ENCODE results near the gene LRRN3. TPM values are rescaled to one million over a fixed set of nuclear protein-coding genes. Genes with fewer than 3 reads are reported as not detected.

Gene LRRN3
- total RNA-seq, 2 donors from 2014 or later = 1.6 to 3.0 TPM

DNA sequence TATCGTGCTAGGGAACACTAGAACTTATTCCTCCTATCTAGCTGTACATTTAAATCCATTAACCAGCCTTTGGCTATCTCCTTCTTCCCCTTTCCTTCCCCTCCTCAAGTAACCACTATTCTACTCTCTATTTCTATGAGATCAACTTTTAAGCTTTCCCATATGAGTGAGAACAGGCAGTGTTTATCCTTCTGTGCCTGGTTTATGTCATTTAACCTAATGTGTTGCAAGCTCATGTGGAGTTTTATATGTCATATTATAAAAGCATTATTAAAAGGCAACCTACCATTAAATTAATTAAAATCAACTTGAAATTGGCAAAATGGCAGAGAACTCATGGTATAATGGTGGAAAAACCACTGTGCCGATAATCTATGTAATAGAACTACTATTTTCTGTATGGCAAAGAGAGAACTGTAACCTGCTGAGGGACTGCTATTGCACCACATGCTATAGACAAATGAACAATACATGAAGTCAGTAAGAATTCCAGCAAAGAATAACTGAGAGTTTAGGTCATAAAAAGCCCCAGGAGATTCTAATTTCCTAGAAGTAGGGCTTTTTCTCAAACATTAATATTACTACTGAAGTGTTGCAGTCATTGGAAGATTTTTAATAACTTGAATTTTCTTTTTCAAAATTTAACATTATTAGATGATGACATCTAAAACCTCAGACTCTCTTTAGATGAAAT lies 81.8 kb downstream of the LRRN3 start:
- DNase-seq (ENCODE audit: low spot score) (no peak), ATAC-seq (ENCODE audit: insufficient number of reproducible peaks, low FRiP score, low read depth) (no peak)
- Histone ChIP-seq H3K27ac (no peak overlapping the region), H3K36me3 (no peaks in the 10 kb centered on the region), H3K4me3 (no peak overlapping the region), H3K4me1 (ENCODE audit: control insufficient read depth in 1 of 2, low read depth in 2 of 2) (peaks cover 0 to 14% of the 10 kb centered on the region in 2 donors), H3K27me3 (replicated peaks; ENCODE audit: insufficient read depth) (no peaks in the 10 kb centered on the region), H3K9me3 (no peaks in the 10 kb centered on the region)
- TF ChIP-seq CTCF (IDR thresholded peaks at IDR 0.05) = no peak

GRCh38 chr7:111173528-111173927 lies 82.6 kb downstream of the LRRN3 start:
- Histone ChIP-seq H3K4me3 (no peak overlapping the region), H3K27me3 (replicated peaks; ENCODE audit: insufficient read depth) (no peaks in the 10 kb centered on the region), H3K36me3 (no peaks in the 10 kb centered on the region), H3K9me3 (no peaks in the 10 kb centered on the region), H3K4me1 (ENCODE audit: control insufficient read depth in 1 of 2, low read depth in 2 of 2) (peaks cover 0 to 7% of the 10 kb centered on the region in 2 donors), H3K27ac (no peak overlapping the region)
- no peak for TF ChIP-seq CTCF (IDR thresholded peaks at IDR 0.05)
- DNase-seq (ENCODE audit: low spot score) = no peak
- ATAC-seq (ENCODE audit: insufficient number of reproducible peaks, low FRiP score, low read depth) = no peak

- ATAC-seq (ENCODE audit: insufficient number of reproducible peaks, low FRiP score, low read depth) = no peak
- Histone ChIP-seq H3K9me3 (no peaks in the 10 kb centered on the region), H3K4me3 (no peak overlapping the region), H3K4me1 (ENCODE audit: control insufficient read depth in 1 of 2, low read depth in 2 of 2) (peaks cover 0 to 2% of the 10 kb centered on the region in 2 donors), H3K36me3 (no peaks in the 10 kb centered on the region), H3K27ac (no peak overlapping the region), H3K27me3 (replicated peaks; ENCODE audit: insufficient read depth) (no peaks in the 10 kb centered on the region)
- no peak for DNase-seq (ENCODE audit: low spot score)
- TF ChIP-seq CTCF (IDR thresholded peaks at IDR 0.05) = no peak
Observed at GRCh38 chr7:111173990-111174389, 83.1 kb downstream of the LRRN3 start.

DNA sequence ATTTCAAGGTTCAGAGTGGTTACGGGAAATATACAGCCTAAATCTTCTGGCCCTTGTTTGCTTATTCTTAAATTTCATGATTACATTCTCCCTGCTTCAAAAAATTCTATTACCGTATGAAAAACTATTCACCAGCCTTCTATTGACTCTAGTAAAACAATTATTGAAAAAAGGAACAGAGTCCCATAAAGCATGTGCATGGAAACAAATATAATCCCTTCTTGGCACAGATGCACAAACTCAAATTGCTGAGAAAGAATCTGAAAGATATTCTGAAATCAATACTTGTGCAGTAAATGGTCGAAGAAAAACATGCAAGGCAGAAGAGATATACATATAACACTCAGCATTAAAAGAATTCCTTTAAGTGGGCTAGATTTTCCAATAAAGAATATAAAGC lies 83.6 kb downstream of the LRRN3 start:
- Histone ChIP-seq H3K9me3 (no peaks in the 10 kb centered on the region), H3K36me3 (no peaks in the 10 kb centered on the region), H3K4me3 (no peak overlapping the region), H3K27me3 (replicated peaks; ENCODE audit: insufficient read depth) (no peaks in the 10 kb centered on the region), H3K4me1 (ENCODE audit: control insufficient read depth in 1 of 2, low read depth in 2 of 2) (no peaks in the 10 kb centered on the region), H3K27ac (no peak overlapping the region)
- no peak for ATAC-seq (ENCODE audit: insufficient number of reproducible peaks, low FRiP score, low read depth)
- TF ChIP-seq CTCF (IDR thresholded peaks at IDR 0.05) = no peak
- DNase-seq (ENCODE audit: low spot score) = no peak
